Stimulated activated CD8-positive, alpha-beta memory T cell treated with anti-CD3 and anti-CD28 coated beads, Interleukin-15, amount 100 ng/mL, for 48 hours (primary cell): ENCODE measurements around the gene HOXB7.

ENCODE experiments used
- DNase-seq, 2 donors: peaks; one replicate each; pipeline ENCODE4 v3.0.0-alpha.2; 2020; ENCODE audit warnings: low read depth in 2 of 2

The HOXB7 gene

DNA sequence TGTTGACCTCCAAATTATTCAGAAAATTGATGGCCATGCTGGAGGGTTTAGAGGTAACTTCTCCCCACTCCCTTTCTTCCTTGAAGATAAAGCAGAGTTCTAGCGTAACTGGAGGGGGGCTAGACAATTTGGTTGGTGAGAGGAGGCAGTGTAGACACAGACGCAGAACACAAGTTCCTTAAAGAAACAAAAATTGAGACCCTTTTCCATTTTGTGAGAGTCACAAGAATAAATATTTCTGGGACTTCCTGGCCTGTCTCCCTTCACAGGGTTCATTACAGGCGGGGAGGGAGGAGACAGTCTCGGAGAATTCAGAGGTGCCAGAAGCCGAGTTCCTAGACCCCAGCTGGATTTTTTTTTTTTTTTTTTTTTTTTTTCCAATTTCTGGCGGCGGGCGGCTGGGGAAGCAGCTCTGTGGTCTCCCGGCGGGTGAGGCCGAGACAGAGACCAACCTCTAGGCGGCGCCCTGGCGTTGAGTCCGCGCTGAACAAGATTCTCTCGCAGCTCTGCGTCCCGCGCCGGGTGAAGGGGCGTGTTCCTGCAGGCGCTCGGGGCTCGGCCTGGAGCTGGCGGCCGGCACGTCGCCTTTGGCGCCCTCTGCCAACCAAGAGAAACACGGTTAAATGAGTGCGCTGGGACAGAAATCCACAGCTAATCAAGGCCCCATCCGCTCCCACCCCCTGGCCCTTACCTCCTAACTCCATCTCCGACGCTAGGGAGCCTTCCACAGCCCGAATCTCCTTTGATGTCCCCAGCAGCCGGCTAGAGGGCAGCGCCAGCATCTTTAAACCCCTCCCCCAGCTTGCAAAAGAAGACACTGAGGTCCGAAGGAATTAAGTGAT is 25.6 kb upstream of the HOXB7 start:
- DNase-seq, result peak; percentile 70 to 85

DNA sequence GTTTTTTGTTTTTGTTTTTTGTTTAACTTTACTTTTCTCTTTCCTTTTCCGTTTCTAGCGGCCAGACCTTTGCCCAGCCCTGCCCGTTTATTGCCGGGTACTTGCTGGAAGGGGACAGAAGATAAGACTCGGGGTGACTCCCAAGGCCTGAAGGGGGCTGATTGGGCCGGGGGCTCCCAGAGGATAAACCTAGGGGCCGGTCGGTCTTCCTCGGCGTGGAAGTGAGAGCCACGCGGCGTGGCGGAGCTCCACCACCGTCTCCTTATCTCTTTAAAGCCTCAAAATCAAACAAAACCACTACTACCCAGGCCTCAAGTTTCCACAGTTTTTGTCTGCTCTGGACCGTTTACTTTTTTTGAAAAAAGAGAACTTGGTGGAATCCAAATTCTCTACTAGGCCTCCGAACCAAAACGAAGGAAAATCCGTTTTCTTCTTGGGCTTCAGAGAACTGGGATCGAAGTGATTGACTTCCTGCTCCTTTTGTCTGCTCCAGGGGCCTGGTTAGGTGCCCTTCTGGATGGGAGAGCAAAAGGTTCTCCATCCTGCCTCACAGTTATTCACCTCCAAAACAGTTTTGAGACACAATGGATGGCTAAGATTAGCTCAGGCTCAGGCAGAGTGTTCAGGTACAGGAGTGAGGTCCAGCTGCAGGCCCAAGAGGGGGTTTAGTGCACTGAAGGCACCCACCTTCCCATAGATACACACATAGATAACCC is 23.8 kb upstream of the HOXB7 start:
- no peak for DNase-seq

DNA sequence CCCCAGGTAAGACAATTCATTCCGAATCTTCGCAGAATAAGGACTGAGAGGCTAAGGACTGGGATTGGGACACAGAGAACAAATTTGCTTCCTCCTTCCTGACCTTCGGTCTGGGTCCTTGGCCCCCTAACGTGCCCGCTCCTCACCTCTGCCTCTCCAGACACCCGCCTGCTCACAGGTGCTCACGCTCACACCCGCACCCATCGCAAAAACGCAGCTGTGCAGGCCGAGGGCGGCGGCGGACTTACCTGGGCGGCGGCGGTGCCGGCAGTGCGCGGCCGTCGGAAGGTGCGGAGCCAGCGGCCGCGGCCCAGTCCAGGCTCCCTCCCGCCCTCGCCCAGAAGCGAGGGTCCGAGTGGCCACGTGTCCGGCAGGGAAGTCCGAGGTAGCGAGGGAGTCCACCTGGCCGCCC is 22.5 kb upstream of the HOXB7 start:
- DNase-seq, result no peak

DNA sequence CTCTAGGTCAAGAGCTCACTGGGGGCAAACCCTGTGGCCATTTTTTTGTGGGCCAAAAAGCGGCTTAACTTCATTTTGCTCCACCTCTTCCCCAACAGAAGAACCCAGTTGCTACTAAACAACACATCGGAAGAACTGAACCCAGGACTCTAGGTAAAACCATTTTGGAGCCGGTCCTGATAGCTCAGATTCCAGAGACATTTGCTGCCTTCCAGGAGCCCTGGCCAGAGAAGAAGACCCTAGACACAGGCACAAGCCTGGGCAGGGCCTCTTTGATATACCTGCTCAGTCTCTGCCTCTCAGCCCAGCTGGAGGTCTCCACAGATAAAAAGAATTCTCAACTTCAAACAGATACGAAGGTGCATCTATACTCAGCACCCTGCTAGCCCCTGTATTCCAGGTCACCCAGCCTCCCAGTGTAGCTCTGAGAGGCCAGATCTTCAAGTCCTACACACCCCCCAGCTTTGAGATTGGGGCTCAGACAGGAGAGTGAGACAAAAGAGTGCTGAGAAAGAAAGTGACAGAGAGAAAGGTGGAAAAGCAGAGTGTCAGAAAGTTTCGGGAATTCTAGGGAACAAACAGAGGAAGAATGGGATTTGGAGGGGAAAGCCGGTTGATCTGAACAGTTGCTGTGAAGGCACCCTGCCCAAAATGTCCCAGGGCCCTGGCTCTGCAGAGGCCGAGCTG is 21.9 kb upstream of the HOXB7 start:
- no peak for DNase-seq

DNA sequence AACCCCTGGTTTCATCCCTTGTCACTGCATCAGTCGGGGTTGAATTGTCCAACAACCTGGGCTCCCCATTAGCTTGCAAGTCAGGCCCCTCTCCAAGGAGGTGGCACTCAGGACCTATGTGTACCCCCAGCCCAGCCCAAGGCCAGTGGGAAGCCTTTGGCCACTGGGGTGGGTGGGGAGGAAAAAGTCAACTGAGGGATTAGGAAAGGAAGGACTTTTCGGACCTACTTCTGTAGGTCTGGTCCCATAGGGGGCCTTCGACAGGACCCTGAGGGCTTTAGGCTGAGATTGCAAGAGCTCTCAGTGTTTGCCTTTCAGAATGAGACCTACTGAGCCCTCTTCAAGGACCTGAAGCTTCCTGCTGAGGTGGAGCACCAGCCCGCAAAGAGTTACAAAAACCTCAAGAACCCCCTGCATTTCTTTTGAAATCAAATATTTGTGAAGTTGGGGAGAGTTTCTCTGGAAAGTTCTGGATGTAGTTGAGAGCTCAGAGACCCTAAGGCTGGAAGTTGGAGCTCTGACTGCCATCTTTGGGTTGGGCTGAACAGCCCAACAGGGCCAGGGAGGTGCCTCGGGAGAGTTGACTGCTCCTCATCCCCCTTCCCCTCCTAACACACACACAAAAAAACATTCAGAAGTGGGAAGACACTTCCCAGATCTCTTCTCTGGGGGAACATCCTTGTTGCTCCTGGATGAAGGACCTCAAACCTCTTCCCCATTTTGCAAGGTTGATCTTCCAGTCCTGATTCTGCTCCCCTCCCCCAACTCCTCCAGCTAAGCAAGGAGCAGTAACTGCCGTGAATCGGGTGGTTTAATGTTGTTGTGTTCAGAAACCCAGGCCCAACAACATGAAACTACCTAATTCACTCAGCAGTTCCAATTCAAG is 21.1 kb upstream of the HOXB7 start:
- no peak for DNase-seq

DNA sequence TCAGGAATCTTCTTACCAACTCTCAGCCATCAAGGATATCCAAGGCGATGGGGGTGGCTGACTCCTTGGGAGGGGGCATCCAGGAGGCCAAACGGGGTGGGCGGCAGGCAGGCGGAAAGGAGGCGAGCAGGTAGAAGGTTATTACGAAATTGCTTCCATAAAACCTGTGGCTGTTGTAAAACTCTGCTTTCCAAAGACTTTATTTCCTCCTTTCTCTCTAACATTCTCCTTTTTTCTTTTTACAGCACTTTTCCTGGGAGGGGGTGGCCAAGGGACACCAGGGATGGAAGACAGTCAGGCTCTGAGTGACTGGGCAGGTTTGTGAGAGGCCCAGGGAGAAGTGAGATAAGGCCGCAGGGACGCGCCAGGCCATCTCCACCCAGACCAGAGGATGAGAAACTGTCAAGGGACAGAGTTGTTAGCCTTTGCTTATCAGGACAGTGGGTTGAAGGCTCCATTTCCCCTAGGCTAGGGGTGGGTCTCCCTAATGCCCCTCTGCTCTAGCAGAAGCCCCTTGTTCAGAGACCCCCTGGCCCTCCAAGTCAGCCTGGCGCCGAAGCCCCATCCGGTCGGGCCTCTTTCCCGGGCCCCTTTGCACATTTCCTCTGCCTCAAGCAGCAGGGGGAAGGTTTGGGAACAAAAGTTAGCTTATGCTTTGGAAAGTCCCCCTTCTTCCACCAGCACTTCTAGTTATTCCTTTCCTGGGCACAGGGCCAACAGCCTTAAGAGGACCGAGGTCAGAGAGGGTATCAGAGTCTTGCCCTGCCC is 20.3 kb upstream of the HOXB7 start:
- DNase-seq, result no peak

DNA sequence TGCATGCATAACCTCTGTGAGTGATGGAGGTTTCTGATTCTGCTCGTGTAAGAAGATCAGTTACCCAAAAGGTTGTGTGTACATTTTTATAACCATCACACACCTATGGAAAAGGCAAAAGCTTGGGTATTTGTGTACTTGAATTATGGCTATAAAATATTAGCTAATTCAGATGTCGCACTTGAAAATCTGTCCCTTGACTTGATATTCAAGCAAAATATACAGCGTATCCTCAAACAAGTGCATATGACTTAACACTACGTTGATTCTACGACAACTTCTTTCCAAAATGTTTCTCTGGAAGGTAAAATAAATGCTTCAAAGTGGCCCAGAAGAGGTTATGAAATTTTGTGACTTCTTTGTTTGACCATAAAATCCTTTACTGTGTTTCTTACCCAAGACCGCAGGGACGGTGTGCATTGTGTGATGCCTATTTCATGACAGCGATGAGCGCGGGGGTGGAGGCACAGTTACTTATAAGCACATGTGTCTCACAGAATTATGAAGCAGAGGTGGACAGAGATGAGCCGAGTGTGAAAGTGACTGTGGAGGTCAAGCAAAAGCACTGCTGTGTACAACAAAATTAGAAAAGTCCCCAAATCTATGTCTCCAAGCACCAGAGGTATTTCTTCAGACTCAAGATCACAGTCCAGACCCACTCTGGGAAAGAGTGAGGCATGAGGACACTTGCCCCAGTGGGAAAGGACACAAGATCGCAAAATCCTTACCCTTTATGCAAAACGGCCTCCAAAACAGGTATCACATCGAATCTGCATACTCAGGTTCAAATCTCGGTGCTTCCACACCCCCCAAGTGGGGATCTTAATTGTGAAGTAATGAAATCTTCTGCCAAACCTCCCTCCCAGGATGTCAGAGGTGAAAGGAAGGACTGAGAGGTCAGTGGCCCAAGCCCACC is 19.4 kb upstream of the HOXB7 start:
- DNase-seq, result no peak

DNA sequence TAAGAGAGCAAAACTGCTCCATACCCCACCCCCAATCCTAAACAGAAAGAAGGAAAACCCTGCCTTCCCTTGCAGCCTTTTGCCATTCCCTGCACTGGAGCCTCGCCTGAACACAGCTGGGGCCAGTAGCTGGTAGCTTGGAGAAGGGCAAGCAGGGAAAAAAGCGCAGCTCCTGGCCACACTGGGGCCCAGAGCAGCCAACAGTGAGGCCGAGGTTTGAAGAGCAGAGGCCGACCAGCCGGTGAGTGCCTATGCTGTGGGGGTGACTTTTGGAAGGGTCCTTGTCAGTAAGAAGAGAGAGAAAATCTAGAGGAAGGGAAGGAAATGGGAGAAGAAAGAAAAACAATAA is 18.6 kb upstream of the HOXB7 start:
- no peak for DNase-seq

DNA sequence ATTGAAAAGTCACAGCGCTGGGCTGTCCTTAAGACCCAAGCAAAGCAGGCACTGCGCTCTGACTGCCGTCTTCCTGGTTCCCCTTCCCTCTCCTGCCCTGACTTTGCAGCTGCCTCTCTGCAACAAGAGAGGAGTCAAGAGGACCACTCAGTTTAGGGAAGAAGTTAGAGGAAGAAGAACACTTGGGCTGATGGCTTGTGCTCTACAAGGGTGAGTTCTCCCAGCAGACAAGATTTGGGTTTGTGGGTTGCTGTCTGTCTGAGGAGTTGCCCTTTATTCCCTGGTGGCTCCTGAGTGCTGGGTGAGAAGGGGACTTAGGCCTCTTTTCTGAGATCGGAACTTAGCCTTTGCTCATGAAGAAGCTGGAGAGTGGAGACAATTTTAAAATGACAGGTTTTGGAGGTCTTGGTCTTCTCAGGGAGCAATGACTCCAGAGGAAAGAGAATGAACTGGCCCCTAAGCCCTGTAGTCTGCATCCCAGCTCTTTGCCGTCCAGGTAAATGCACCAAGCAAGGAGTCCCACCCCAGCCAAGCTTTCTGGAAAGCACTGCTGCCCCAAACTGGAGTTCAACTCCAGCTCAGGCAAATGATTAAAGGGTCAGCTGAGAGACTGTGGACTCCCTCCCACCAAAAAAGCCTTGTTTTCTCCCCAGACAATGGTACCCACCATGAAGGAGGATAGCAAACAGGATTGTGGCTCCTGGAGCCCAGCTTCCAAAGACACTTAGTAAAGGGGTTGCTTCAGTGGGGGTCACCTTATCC is 18.0 kb upstream of the HOXB7 start:
- DNase-seq, result no peak

DNA sequence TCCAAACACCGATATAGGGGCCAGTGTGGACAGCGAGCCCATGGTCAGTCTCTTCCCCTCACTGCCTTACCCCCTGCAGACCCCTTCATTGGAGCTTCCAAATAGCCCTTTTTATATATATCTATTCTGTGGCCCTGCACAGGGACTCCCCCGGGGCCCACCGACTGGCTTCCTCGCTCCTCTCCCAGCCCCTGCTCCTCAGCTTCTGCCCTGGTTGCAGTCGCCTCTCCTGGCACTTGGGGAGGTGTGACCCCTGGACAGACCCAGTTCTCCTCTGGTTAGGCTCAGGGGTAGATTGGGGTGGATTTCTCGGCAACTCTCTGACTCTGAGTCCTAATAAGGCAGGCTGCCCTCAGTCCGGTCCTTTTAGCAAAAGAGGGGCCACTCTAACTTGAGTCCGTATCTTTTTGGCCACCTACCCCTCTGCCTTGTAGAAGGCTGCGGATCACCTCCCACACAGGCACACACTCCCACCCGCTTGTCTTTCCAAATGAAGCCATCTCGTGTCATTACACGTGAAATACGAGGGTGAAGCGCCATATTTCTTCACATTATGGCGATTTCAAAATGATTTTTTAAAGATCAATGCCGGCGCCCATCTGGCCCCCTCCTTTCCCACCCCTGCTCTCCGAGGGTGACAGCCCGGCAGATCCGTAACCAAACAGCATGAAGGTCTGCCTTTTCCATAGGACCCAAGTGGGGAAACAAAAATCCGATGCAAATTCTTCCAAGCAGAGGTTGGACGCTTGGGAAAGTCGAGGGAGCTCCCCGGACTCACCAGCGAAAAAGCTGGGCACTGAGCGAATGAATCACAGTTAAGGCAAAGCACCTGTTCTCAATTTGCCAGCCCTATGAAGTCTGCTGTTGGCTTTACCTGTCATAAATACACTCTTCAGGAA is 17.1 kb upstream of the HOXB7 start:
- DNase-seq, result no peak

DNA sequence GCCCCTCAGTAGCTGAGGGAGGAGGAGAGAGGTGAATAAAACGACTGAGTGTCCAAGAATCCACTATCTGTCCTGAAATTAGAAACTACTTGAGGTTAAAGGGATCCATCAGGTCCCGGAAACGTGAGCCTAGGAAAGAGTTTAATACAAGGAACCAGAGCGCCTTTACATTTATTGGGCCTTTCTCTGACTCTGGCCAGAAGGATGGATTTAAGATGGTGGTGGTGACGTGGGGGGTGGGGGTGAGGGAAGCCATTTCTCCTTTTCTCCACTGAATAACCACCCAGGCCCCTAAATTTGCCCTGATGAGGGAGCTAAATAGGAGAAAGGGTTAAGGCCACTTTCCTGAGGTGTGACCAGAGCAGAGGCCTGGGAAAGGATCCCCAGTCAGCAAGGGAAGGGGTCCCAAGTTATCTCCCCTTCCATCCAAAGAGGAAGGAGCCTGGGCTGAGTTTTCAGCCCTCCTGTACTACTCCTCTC is 16.3 kb upstream of the HOXB7 start:
- DNase-seq, result no peak

DNA sequence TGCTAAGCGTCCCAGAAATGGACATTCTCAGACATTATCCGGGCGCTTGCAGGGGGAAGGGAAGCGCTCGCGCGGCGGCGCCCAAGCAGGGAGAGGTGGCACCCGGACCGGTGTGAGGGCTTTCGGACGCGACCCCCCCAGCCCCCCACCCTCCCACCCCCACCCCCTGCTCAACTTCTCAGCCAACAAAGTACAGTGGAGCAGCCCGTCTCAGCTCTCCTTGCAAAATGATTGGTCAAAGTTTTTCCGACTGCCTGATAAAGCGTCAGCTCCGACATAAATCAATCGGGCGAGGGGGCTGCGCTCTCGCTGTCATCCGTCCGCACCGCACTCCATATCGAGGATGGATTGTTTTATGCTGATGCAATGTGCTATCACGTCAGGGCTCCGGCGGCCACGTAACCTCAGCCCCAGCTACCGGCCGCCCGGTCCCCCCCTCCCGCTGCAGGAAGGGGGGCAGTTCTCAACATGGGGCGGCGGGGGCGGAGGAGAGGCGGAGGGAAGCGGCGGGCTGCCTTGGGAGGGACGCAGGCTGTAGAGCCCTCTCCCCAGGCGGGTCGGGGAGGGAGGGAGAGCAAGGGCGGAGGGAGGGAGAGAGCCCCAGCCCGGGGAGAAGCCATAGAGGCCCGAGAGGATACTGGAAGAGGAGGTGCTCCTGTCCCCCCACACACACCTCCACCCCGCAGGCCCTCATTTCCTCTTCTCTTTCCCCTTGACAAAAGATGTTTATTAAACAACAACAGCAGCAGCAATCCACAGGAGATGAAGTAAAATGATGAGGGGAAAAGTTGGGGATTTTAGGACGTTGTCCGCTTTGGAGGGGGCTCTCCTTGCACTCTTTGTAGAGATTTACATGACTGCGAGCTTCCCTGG is 15.7 kb upstream of the HOXB7 start, which contains the start of gene HOXB9:
Gene HOXB9, minus strand, starts transcription at position 114 of the 873 bp plus-strand sequence. Its CDS starts 89 bp downstream, at position 25.
- DNase-seq, result peak in 1 of 2 donors; percentile 37

DNA sequence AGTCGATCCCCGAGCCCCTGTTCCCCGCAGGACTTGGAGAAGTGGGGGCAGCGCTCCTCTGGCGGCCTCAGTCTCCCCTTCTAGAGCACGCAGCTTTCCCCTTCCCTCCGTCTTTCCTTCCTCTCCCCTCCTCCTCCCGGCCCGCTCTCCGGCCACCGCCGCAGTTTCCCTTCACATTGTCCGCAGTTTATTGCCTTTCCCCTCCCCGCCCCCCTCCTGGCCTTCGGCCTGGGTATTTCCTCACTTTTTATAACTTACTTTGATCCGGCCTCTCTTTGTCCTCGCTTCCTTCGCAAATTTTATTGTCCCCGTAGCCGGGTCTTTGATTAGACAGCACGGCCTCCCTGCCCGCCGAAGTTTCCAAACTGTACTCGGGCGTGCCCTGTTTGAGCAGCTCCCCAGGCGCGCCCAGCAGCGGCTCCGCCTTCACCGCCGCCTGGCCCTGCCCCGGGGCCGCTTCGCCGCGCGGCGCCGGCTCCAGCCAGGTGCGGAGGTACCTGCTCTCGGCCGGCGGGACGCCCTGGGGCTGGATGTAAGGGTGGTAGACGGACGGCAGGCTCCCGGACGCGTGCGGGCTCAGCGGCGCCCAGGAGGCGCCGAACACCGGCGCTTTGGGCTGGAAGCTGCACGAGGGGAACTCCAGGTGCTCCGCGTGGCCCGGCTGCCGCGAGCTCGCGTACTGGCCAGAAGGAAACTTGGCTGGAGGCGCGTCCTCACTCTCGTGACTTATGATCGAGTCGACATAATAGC is 14.9 kb upstream of the HOXB7 start:
- DNase-seq, result no peak

DNA sequence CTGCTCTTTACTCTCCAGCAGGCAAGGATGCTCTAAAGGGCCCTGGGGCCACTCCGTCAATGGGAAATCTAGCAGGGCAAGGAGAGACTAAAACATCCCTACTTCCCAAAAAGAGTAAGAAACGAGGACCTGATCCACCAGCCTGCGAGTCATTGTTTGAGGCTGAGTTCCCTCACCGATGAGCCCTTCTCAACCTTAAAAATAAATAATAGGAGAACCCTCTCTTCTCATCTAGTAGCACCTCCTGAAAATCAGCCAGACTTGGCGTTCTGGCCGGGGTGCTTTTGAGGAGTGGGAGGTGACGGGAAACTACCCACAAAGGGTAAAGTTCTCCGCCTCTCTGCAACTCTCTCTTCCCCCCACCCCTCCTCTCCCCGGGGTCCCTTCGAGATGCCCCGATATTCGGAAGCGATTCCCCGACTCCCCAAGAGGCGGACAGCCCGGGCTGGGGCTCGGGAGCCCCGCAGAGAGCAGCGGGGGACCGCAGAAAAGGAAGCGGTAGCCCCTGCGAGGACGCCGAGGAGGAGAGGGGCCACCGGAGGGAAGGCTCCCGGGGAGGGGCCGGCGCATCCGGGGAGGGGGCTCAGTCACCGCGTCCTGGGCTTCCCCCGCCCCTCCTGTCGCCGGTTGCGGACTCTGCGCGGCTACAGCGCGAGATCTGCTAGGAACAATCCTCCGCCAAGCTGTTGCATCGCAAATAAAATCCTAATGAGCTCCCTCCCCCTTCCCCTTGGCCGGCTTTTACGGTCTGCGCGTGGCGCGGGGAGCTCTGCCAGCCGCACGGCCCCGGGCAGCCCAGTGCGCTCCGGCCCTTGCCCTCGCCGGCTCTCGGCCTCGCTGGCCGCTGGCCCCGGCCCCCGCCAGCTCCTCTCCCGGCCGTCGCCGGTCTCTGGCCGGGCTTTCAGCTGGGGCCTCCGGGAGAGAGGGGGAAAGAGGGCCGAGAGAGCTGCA is 14.0 kb upstream of the HOXB7 start:
- DNase-seq, result no peak

DNA sequence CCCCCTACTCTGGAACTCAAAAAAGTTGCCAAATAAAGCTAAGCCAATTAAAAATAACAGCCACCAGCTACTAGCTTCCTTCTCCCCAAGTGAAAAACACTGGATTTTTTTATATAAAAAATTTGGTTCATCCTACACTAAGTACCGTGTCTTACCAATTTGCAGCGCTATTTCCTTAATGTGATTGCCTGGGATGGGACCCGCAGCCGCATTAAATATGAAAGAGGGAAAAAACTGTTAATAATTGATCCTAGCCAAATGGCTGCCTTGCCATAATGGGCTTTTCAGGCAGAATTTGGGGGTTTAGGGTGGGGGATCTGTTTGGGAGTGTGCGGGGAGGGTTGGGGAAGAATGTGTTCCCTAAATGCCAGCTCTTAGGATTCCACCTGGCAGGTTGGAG is 13.3 kb upstream of the HOXB7 start:
- no peak for DNase-seq
